ENCODE data around the gene TFCP2.

- no peak for TF ChIP-seq CTCF (IDR thresholded peaks at IDR 0.05)
- TF ChIP-seq POLR2A (IDR thresholded peaks at IDR 0.05) = no peak
These were observed 25.6 kb downstream of the TFCP2 start for GRCh38 chr12:51147309-51147708.

Data from right lobe of liver (tissue), 4 donors.